GM23338 (cell line): ENCODE results near the gene TBC1D12.

Source experiments
- CREB1 ChIP-seq: fragments of 250-450 bp; sonication (Bioruptor Pico); IDR thresholded peaks from 2 replicates; pipeline ENCODE4 v1.5.0; 2020; ENCODE audit warnings: low read depth, mild to moderate bottlenecking, moderate library complexity
- CTCF ChIP-seq, 2 experiments: fragments of 200-600 bp in 1 of 2; sonication (generic) in 1 of 2; conservative IDR thresholded peaks; 2 replicates each; pipeline versions ENCODE4 v1.5.1 to v1.6.1; 2016 to 2017; ENCODE audit warnings: antibody characterized with exemption in 2 of 2, low read depth in 2 of 2, mild to moderate bottlenecking in 2 of 2, moderate library complexity in 1 of 2
- ETS1 ChIP-seq: IDR thresholded peaks from 2 replicates; pipeline ENCODE4 v1.6.1; 2016; ENCODE audit warnings: antibody characterized with exemption
- EZH2 ChIP-seq: fragments of 200-600 bp; sonication (generic); IDR thresholded peaks from one replicate; pipeline ENCODE4 v1.8.0; 2017; ENCODE audit warnings: antibody characterized with exemption, mild to moderate bottlenecking, low read depth; ENCODE audit not compliant: unreplicated experiment
- NANOG ChIP-seq: IDR thresholded peaks from 2 replicates; pipeline ENCODE4 v1.6.1; 2016; ENCODE audit warnings: antibody characterized with exemption, borderline replicate concordance
- POLR2AphosphoS5 ChIP-seq: IDR thresholded peaks from 2 replicates; pipeline ENCODE4 v1.6.1; 2016; ENCODE audit warnings: antibody characterized with exemption, low read depth
- REST ChIP-seq: IDR thresholded peaks from one replicate; pipeline ENCODE4 v1.6.1; 2018; ENCODE audit warnings: antibody characterized with exemption; ENCODE audit not compliant: unreplicated experiment

GRCh38 chr10:94427166-94427565 is 24.8 kb downstream of the TBC1D12 start:
- TF ChIP-seq CTCF (conservative IDR thresholded peaks at IDR 0.05; ENCODE audit: low read depth in 2 of 2) (no peak), CREB1 (CRISPR knock-in tag) (no peak), NANOG (no peak), REST (no peak), POLR2AphosphoS5 (no peak), EZH2 (no peak), ETS1 (no peak)
